ENCODE data around the gene CHTOP.

- no peak for TF ChIP-seq CTCF (IDR thresholded peaks at IDR 0.05; ENCODE audit: low read depth, low read length)
- no peak for TF ChIP-seq EZH2phosphoT487 (IDR thresholded peaks at IDR 0.05; ENCODE audit: low read depth)
Observed at GRCh38 chr1:153628638-153629342, 5.1 kb upstream of the CHTOP start.
